GM21390 (cell line): ENCODE measurements around the gene RNF214.
"Not testable (repeated sequence)": the region's sequence is repeated elsewhere in the genome, so short reads cannot be mapped to it uniquely, and the experiment has no call there.

Experiments used
- ATAC-seq: cut with Tn5 transposase; IDR thresholded peaks from one replicate; pipeline ENCODE4 v1.9.1; 2021; ENCODE audit not compliant: unreplicated experiment

Gene RNF214

GRCh38 chr11:117197516-117198456 lies 34.7 kb upstream of the RNF214 start:
- ATAC-seq = no peak

- no peak for ATAC-seq
Observed at GRCh38 chr11:117198613-117199012, 33.9 kb upstream of the RNF214 start.

- ATAC-seq = no peak
Observed at GRCh38 chr11:117199053-117199915, 33.2 kb upstream of the RNF214 start, which contains the start of gene TAGLN. Gene TAGLN (plus strand): TSS chr11:117199370. CDS start chr11:117203014, 3,644 bp downstream.

- no peak for ATAC-seq
Observed at GRCh38 chr11:117199916-117200812, 32.3 kb upstream of the RNF214 start.

- no peak for ATAC-seq
Observed at GRCh38 chr11:117200813-117201657, 31.4 kb upstream of the RNF214 start.

GRCh38 chr11:117201658-117202305 lies 30.7 kb upstream of the RNF214 start:
- ATAC-seq = no peak

GRCh38 chr11:117202386-117203068 lies 29.9 kb upstream of the RNF214 start:
- ATAC-seq = no peak

- no peak for ATAC-seq
Observed at GRCh38 chr11:117203069-117203407, 29.4 kb upstream of the RNF214 start.

GRCh38 chr11:117204283-117205080 lies 28.0 kb upstream of the RNF214 start:
- no peak for ATAC-seq

GRCh38 chr11:117205211-117205818 lies 27.2 kb upstream of the RNF214 start:
- no peak for ATAC-seq

GRCh38 chr11:117206111-117206510 lies 26.4 kb upstream of the RNF214 start:
- ATAC-seq = not testable (repeated sequence)

- not testable (repeated sequence) for ATAC-seq
Observed at GRCh38 chr11:117206859-117207258, 25.6 kb upstream of the RNF214 start.

GRCh38 chr11:117207481-117207880 lies 25.0 kb upstream of the RNF214 start:
- not testable (repeated sequence) for ATAC-seq

GRCh38 chr11:117208710-117209109 lies 23.8 kb upstream of the RNF214 start:
- ATAC-seq = not testable (repeated sequence)

GRCh38 chr11:117209351-117210125 lies 22.9 kb upstream of the RNF214 start:
- not testable (repeated sequence) for ATAC-seq

GRCh38 chr11:117210620-117211019 lies 21.9 kb upstream of the RNF214 start:
- ATAC-seq = no peak
